Thymus (tissue), 11 donors: ENCODE data around the gene SLC4A7. TPM values are rescaled to one million over a fixed set of nuclear protein-coding genes. Genes with fewer than 3 reads are reported as not detected.

Experiments used
- DNase-seq, 9 donors: peaks; one replicate each; pipeline ENCODE4 v3.0.0-alpha.2; 2013; ENCODE audit warnings: low spot score in 9 of 9, low read depth in 6 of 9, missing footprints in 1 of 9
- H3K27ac ChIP-seq, 2 donors: one replicate each; pipeline ENCODE4 v1.5.1; 2013; ENCODE audit warnings: control low read depth in 1 of 2, low read depth in 1 of 2, low read length in 1 of 2, mild to moderate bottlenecking in 1 of 2, moderate library complexity in 1 of 2
- H3K27me3 ChIP-seq, 2 donors: one replicate each; pipeline ENCODE4 v1.5.1; 2013; ENCODE audit warnings: low read length in 1 of 2; ENCODE audit not compliant: control insufficient read depth in 2 of 2, insufficient read depth in 1 of 2
- H3K36me3 ChIP-seq, 2 donors: one replicate each; pipeline ENCODE4 v1.5.1; 2013; ENCODE audit warnings: low read length in 1 of 2, mild to moderate bottlenecking in 1 of 2, moderate library complexity in 1 of 2; ENCODE audit not compliant: control insufficient read depth in 2 of 2, insufficient read depth in 2 of 2
- H3K4me1 ChIP-seq, 2 donors: one replicate each; pipeline ENCODE4 v1.5.1; 2013; ENCODE audit warnings: low read length in 2 of 2; ENCODE audit not compliant: control insufficient read depth in 2 of 2, insufficient read depth in 2 of 2
- H3K4me3 ChIP-seq, 2 donors: one replicate each; pipeline ENCODE4 v1.5.1; 2013; ENCODE audit warnings: low read length in 2 of 2, control low read depth in 1 of 2, mild to moderate bottlenecking in 1 of 2
- H3K9me3 ChIP-seq, 2 donors: one replicate each; pipeline ENCODE4 v1.5.1; 2013; ENCODE audit warnings: low read length in 1 of 2, mild to moderate bottlenecking in 1 of 2; ENCODE audit not compliant: control insufficient read depth in 2 of 2, insufficient read depth in 1 of 2
- WGBS: extraction: QIAGEN DNeasy Blood & Tissue Kit; methylation state at CpG from one replicate; pipeline ENCODE4 v1.1.7; 2013; 5-methylcytosine and 5-hydroxymethylcytosine counted together
- polyA plus RNA-seq: library from polyadenylated mRNA; stranded (reverse); fragments of 200-250 nt; gene quantifications from one replicate; pipeline ENCODE4 v1.2.3, GENCODE V29; 2013
- total RNA-seq: library from RNA; stranded (reverse); fragments of 120-200 nt; gene quantifications from one replicate; pipeline ENCODE4 v1.2.4, GENCODE V29; 2013
- donor health status: healthy.

SLC4A7 gene
- total and polyA plus RNA-seq, 2 donors: 6.5 to 24.8 TPM

GRCh38 chr3:27387625-27388024 is 96.6 kb downstream of the SLC4A7 start:
- H3K27ac ChIP-seq: no peak overlapping the region
- WGBS: 100% methylated on average over 1 of the region's 1 CpG
- no peaks in the 10 kb centered on the region for H3K9me3 ChIP-seq
- no peaks in the 10 kb centered on the region for H3K4me1 ChIP-seq
- peaks cover 6 to 20% of the 10 kb centered on the region in 2 donors for H3K36me3 ChIP-seq
- no peaks in the 10 kb centered on the region for H3K27me3 ChIP-seq
- H3K4me3 ChIP-seq: no peak overlapping the region
- no peak for DNase-seq

- Histone ChIP-seq H3K4me1 (no peaks in the 10 kb centered on the region), H3K36me3 (peaks cover 11 to 16% of the 10 kb centered on the region in 2 donors), H3K27ac (no peak overlapping the region), H3K4me3 (no peak overlapping the region), H3K9me3 (no peaks in the 10 kb centered on the region), H3K27me3 (no peaks in the 10 kb centered on the region)
- DNase-seq: no peak
Observed at GRCh38 chr3:27385504-27385903, 98.7 kb downstream of the SLC4A7 start.

- Histone ChIP-seq H3K4me3 (no peak overlapping the region), H3K27ac (no peak overlapping the region), H3K4me1 (no peaks in the 10 kb centered on the region), H3K27me3 (no peaks in the 10 kb centered on the region), H3K36me3 (peaks cover 11 to 16% of the 10 kb centered on the region in 2 donors), H3K9me3 (no peaks in the 10 kb centered on the region)
- no peak for DNase-seq
- WGBS: 98% methylated on average over 1 of the region's 1 CpG
Observed at GRCh38 chr3:27384191-27384590, 100.0 kb downstream of the SLC4A7 start.

GRCh38 chr3:27380433-27381357 is 103.5 kb downstream of the SLC4A7 start:
- WGBS: 96% methylated on average over 3 of the region's 3 CpGs
- Histone ChIP-seq H3K27me3 (no peaks in the 10 kb centered on the region), H3K27ac (no peak overlapping the region), H3K4me1 (no peaks in the 10 kb centered on the region), H3K9me3 (no peaks in the 10 kb centered on the region), H3K4me3 (no peak overlapping the region), H3K36me3 (peaks cover 11 to 13% of the 10 kb centered on the region in 2 donors)
- DNase-seq: no peak

- Histone ChIP-seq H3K4me3 (no peak overlapping the region), H3K27me3 (no peaks in the 10 kb centered on the region), H3K27ac (no peak overlapping the region), H3K9me3 (no peaks in the 10 kb centered on the region), H3K4me1 (no peaks in the 10 kb centered on the region), H3K36me3 (peaks cover 6 to 7% of the 10 kb centered on the region in 2 donors)
- DNase-seq: no peak
Observed at GRCh38 chr3:27378331-27378730, 105.9 kb downstream of the SLC4A7 start.

GRCh38 chr3:27376109-27376772 is 107.9 kb downstream of the SLC4A7 start:
- Histone ChIP-seq H3K9me3 (no peaks in the 10 kb centered on the region), H3K36me3 (no peaks in the 10 kb centered on the region), H3K4me3 (no peak overlapping the region), H3K4me1 (no peaks in the 10 kb centered on the region), H3K27ac (no peak overlapping the region), H3K27me3 (no peaks in the 10 kb centered on the region)
- no peak for DNase-seq
- 90% methylated on average over 6 of the region's 6 CpGs for WGBS

GRCh38 chr3:27368831-27369607 is 115.2 kb downstream of the SLC4A7 start, which contains the start of gene NEK10:
TSS of gene NEK10 (minus strand) at chr3:27369383. CDS start at chr3:27352882, 16,501 bp downstream.
- WGBS: 2% methylated on average over 48 of the region's 48 CpGs
- H3K4me3 ChIP-seq: peak within 1 kb of the TSS; percentile 59 to 63
- DNase-seq: peak; percentile 81 to 94 (median 84)
- peaks cover 5 to 10% of the 10 kb centered on the region in 2 donors for H3K4me1 ChIP-seq
- H3K27me3 ChIP-seq: no peaks in the 10 kb centered on the region
- H3K36me3 ChIP-seq: no peaks in the 10 kb centered on the region
- H3K9me3 ChIP-seq: no peaks in the 10 kb centered on the region
- H3K27ac ChIP-seq: no peak within 1 kb of the TSS

GRCh38 chr3:27366062-27366591 is 118.1 kb downstream of the SLC4A7 start:
- H3K27me3 ChIP-seq: no peaks in the 10 kb centered on the region
- WGBS: 97% methylated on average over 1 of the region's 1 CpG
- H3K9me3 ChIP-seq: no peaks in the 10 kb centered on the region
- DNase-seq: no peak
- H3K4me1 ChIP-seq: peaks cover 5 to 10% of the 10 kb centered on the region in 2 donors
- H3K27ac ChIP-seq: no peak overlapping the region
- no peaks in the 10 kb centered on the region for H3K36me3 ChIP-seq
- no peak overlapping the region for H3K4me3 ChIP-seq
